Stomach (tissue), 4 donors: ENCODE measurements around the gene TRAF4.

Experiments
- POLR2A ChIP-seq, 4 donors: fragments of 450-650 bp; IDR thresholded peaks; one replicate each; pipeline ENCODE4 v1.6.1; 2016; ENCODE audit warnings: antibody characterized with exemption in 4 of 4, control low read depth in 2 of 4, mild to moderate bottlenecking in 1 of 4, moderate library complexity in 1 of 4
- POLR2AphosphoS5 ChIP-seq, 3 donors: sonication (generic); formaldehyde crosslinking; IDR thresholded peaks; one replicate each; pipeline ENCODE4 v1.6.1; 2016; ENCODE audit warnings: antibody characterized with exemption in 3 of 3
- TF ChIP-seq, protein P1 (sequence below), 7 experiments: fragments of 450-650 bp in 4 of 7; fragments of 200-600 bp in 3 of 7; sonication (generic) in 3 of 7; IDR thresholded peaks; one replicate each; pipeline ENCODE4 v1.5.1; 2016 to 2019; ENCODE audit warnings: antibody characterized with exemption in 7 of 7, control low read depth in 2 of 7, mild to moderate bottlenecking in 1 of 7

- TF ChIP-seq, protein P1, sequence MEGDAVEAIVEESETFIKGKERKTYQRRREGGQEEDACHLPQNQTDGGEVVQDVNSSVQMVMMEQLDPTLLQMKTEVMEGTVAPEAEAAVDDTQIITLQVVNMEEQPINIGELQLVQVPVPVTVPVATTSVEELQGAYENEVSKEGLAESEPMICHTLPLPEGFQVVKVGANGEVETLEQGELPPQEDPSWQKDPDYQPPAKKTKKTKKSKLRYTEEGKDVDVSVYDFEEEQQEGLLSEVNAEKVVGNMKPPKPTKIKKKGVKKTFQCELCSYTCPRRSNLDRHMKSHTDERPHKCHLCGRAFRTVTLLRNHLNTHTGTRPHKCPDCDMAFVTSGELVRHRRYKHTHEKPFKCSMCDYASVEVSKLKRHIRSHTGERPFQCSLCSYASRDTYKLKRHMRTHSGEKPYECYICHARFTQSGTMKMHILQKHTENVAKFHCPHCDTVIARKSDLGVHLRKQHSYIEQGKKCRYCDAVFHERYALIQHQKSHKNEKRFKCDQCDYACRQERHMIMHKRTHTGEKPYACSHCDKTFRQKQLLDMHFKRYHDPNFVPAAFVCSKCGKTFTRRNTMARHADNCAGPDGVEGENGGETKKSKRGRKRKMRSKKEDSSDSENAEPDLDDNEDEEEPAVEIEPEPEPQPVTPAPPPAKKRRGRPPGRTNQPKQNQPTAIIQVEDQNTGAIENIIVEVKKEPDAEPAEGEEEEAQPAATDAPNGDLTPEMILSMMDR (IDR thresholded peaks at IDR 0.05), result no peak
- TF ChIP-seq POLR2AphosphoS5 (IDR thresholded peaks at IDR 0.05) (no peak), POLR2A (IDR thresholded peaks at IDR 0.05) (no peak)
These were observed 11.7 kb downstream of the TRAF4 start for GRCh38 chr17:28755486-28755885.
